SK-N-SH treated with all-trans-retinoic acid at 6 μM for 48 hours (cell line): ENCODE data around the gene OXCT2.
"Not testable (repeated sequence)": the region's sequence is repeated elsewhere in the genome, so short reads cannot be mapped to it uniquely, and the experiment has no call there.

Source experiments
- ATAC-seq: fragments of 200-7000 bp; cut with Tn5 transposase; 3 replicates; pipeline ENCODE4 v1.9.1; 2020; ENCODE audit warnings: mild to moderate bottlenecking, moderate library complexity
- ARNTL ChIP-seq: fragments of 450-650 bp; formaldehyde crosslinking; IDR thresholded peaks from 2 replicates; pipeline ENCODE4 v1.5.0; 2020; ENCODE audit warnings: low read depth, mild to moderate bottlenecking, moderate library complexity, borderline replicate concordance
- BACH2 ChIP-seq: fragments of 250-450 bp; sonication (Bioruptor Pico); IDR thresholded peaks from 2 replicates; pipeline ENCODE4 v1.9.0; 2021; ENCODE audit warnings: mild to moderate bottlenecking, borderline replicate concordance
- CSDC2 ChIP-seq: fragments of 250-450 bp; sonication (Bioruptor Pico); IDR thresholded peaks from 2 replicates; pipeline ENCODE4 v1.5.0; 2020; ENCODE audit warnings: mild to moderate bottlenecking, moderate library complexity
- ESRRG ChIP-seq: fragments of 250-450 bp; sonication (Bioruptor Pico); IDR thresholded peaks from 2 replicates; pipeline ENCODE4 v1.6.1; 2021; ENCODE audit warnings: mild to moderate bottlenecking
- GLIS3 ChIP-seq: fragments of 250-450 bp; sonication (Bioruptor Pico); IDR thresholded peaks from 2 replicates; pipeline ENCODE4 v1.5.0; 2020; ENCODE audit warnings: mild to moderate bottlenecking, moderate library complexity
- ISL1 ChIP-seq: fragments of 250-450 bp; sonication (Bioruptor Pico); IDR thresholded peaks from 2 replicates; pipeline ENCODE4 v2.1.2; 2022; ENCODE audit warnings: mild to moderate bottlenecking, moderate library complexity
- OSR1 ChIP-seq: fragments of 250-450 bp; sonication (Bioruptor Pico); IDR thresholded peaks from 2 replicates; pipeline ENCODE4 v1.8.0; 2022; ENCODE audit warnings: moderate library complexity, mild to moderate bottlenecking, inconsistent platforms
- RARB ChIP-seq: fragments of 250-450 bp; sonication (Bioruptor Pico); IDR thresholded peaks from 2 replicates; pipeline ENCODE4 v1.8.0; 2021; ENCODE audit warnings: mild to moderate bottlenecking, moderate library complexity
- SNAI2 ChIP-seq: fragments of 250-450 bp; sonication (Bioruptor Pico); IDR thresholded peaks from 2 replicates; pipeline ENCODE4 v1.5.0; 2020; ENCODE audit warnings: mild to moderate bottlenecking, moderate library complexity
- TCF4 ChIP-seq: fragments of 250-450 bp; sonication (Bioruptor Pico); IDR thresholded peaks from 2 replicates; pipeline ENCODE4 v1.8.0; 2021; ENCODE audit warnings: mild to moderate bottlenecking, moderate library complexity, borderline replicate concordance
- TOX ChIP-seq: fragments of 250-450 bp; sonication (Bioruptor Pico); IDR thresholded peaks from 2 replicates; pipeline ENCODE4 v1.8.0; 2021; ENCODE audit warnings: mild to moderate bottlenecking, moderate library complexity, borderline replicate concordance
- ZFP3 ChIP-seq: fragments of 250-450 bp; sonication (Bioruptor Pico); IDR thresholded peaks from 2 replicates; pipeline ENCODE4 v1.5.0; 2020; ENCODE audit warnings: mild to moderate bottlenecking, moderate library complexity
- ZFP30 ChIP-seq: fragments of 450-650 bp; formaldehyde crosslinking; IDR thresholded peaks from 2 replicates; pipeline ENCODE4 v1.5.0; 2022; ENCODE audit warnings: mild to moderate bottlenecking, moderate library complexity
- TF ChIP-seq, protein P1 (sequence below): fragments of 250-450 bp; sonication (Bioruptor Pico); IDR thresholded peaks from 2 replicates; pipeline ENCODE4 v1.8.0; 2020; ENCODE audit warnings: mild to moderate bottlenecking, moderate library complexity, borderline replicate concordance
- TF ChIP-seq, protein P2 (sequence below): fragments of 250-450 bp; sonication (Bioruptor Pico); IDR thresholded peaks from 2 replicates; pipeline ENCODE4 v1.8.0; 2021; ENCODE audit warnings: low read depth, mild to moderate bottlenecking, moderate library complexity, borderline replicate concordance

Gene OXCT2

DNA sequence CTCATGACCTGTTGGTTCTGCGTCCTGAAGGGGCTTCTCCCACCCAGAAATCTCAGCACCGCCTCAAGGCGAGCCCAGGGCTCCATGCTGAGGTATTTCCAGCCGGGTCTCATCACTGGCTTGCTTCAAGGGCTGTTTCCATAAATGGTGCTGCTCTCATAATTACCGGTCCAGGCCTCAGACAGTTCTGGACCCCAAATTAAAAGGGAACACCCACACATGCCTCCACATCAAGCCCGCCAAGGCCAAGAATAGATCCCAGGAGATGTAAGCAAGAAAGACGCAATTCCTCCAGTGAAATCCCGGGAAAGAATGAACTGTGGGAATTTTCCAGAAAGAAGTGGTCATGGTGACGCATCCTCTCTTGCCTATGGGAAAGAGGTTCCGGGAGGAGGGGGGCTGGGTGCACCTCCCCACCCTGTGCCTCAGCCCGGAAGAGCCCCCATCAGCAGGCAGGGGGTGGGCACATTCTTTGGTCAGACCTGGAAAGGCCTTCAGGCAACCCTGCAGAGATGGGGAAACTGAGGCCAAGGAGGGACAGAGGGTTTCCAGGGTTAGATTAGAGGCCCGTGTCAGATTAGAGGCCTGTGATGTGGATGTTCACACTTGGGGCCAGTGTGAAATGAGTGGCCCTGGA, 7.4 kb upstream of the OXCT2 start:
- not testable (repeated sequence) for ATAC-seq

DNA sequence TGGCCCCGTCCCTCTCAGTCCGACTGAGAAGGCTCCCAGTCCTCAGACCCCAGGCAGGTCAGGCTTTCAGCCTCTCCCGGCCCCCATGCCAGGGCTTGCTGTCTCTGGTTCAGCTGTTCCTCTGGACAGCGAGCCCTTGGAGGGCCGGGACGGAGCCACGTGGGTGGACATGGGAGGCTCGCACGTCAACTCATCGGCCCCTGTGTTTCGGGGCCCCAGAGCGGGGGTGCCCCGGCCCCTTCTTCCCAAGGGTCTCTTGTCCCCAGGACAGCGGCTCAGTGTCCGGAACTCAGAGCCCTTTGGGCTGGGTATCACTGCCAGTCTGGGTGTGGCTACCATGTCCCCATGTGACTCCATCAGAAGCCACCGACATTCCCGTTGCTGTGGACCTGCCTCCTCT, 6.7 kb upstream of the OXCT2 start:
- not testable (repeated sequence) for ATAC-seq

DNA sequence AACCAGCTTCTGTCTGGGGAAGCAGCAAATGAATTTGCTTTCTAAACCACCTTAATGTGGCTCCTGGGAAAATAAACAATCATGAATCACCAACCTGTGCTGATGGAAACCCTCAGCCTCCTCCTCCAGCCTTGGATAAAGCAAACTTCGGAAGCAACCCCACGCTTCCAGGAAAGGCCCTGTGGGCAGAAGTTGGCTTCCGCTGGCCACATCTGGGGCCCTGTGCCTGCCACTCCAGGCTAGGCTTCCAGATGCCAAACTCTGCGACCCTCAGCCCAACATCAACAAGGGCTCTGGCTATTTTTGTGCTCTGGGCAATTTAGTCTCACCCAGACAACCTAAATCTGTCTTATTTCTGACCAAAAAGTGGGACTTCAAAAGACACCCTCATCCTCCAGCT, 6.2 kb upstream of the OXCT2 start:
- no peak for TF ChIP-seq TCF4 (CRISPR knock-in tag)
- TF ChIP-seq, protein P1, sequence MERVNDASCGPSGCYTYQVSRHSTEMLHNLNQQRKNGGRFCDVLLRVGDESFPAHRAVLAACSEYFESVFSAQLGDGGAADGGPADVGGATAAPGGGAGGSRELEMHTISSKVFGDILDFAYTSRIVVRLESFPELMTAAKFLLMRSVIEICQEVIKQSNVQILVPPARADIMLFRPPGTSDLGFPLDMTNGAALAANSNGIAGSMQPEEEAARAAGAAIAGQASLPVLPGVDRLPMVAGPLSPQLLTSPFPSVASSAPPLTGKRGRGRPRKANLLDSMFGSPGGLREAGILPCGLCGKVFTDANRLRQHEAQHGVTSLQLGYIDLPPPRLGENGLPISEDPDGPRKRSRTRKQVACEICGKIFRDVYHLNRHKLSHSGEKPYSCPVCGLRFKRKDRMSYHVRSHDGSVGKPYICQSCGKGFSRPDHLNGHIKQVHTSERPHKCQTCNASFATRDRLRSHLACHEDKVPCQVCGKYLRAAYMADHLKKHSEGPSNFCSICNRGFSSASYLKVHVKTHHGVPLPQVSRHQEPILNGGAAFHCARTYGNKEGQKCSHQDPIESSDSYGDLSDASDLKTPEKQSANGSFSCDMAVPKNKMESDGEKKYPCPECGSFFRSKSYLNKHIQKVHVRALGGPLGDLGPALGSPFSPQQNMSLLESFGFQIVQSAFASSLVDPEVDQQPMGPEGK (CRISPR knock-in tag), result no peak
- TF ChIP-seq RARB (CRISPR knock-in tag), result no peak
- TF ChIP-seq ARNTL (CRISPR knock-in tag), result no peak
- TF ChIP-seq, protein P2, sequence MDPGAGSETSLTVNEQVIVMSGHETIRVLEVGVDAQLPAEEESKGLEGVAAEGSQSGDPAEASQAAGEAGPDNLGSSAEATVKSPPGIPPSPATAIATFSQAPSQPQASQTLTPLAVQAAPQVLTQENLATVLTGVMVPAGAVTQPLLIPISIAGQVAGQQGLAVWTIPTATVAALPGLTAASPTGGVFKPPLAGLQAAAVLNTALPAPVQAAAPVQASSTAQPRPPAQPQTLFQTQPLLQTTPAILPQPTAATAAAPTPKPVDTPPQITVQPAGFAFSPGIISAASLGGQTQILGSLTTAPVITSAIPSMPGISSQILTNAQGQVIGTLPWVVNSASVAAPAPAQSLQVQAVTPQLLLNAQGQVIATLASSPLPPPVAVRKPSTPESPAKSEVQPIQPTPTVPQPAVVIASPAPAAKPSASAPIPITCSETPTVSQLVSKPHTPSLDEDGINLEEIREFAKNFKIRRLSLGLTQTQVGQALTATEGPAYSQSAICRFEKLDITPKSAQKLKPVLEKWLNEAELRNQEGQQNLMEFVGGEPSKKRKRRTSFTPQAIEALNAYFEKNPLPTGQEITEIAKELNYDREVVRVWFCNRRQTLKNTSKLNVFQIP, result no peak
- TF ChIP-seq SNAI2 (CRISPR knock-in tag), result no peak
- no peak for TF ChIP-seq BACH2 (CRISPR knock-in tag)
- TF ChIP-seq ESRRG (CRISPR knock-in tag), result no peak
- no peak for TF ChIP-seq OSR1 (CRISPR knock-in tag)
- no peak for TF ChIP-seq ISL1 (CRISPR knock-in tag)
- TF ChIP-seq ZFP3 (CRISPR knock-in tag), result no peak
- TF ChIP-seq ZFP30 (CRISPR knock-in tag), result no peak
- no peak for TF ChIP-seq TOX (CRISPR knock-in tag)
- TF ChIP-seq, all 23 proteins: peak for 0
- ATAC-seq, result no peak

DNA sequence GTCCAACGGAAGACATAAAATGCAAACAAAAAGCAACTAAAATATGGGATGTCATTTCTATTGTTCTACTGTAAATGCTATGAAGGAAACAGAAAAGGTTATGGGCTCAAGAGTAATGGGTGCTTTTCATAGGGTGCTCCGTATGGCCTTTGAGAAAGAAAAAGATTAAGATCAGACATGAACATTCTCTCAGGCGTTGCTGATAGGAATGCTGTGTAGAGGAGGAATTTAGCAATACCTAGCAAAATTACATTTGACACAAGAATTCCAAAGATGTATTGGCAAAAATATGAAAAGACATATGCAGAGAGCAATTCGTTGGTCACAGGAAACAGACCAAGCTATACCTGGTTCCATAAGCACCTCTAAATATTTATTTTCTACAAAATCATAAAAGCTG, 5.7 kb upstream of the OXCT2 start:
- TF ChIP-seq CSDC2 (CRISPR knock-in tag), result no peak
- no peak for TF ChIP-seq GLIS3
- ATAC-seq, result no peak

DNA sequence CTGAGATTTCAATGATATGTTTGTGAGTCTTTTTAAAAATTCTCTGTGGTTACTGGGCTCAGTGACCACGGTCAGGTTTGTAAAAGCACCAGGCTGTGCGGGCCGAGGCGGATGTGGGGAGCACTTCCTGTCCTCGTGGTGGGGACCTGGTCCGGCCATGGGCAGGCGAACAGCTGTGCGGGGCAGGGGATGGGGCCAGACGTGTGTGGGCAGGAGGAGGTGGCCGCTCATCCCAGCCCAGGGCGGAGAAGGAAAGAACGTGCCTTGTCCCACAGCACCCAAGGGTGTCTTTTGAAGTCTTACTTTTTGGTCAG, 5.2 kb upstream of the OXCT2 start:
- ATAC-seq, result no peak
- TF ChIP-seq ISL1 (CRISPR knock-in tag) (no peak), SNAI2 (CRISPR knock-in tag) (no peak), CSDC2 (CRISPR knock-in tag) (no peak), GLIS3 (no peak)
- TF ChIP-seq, protein P1 (CRISPR knock-in tag), result no peak

DNA sequence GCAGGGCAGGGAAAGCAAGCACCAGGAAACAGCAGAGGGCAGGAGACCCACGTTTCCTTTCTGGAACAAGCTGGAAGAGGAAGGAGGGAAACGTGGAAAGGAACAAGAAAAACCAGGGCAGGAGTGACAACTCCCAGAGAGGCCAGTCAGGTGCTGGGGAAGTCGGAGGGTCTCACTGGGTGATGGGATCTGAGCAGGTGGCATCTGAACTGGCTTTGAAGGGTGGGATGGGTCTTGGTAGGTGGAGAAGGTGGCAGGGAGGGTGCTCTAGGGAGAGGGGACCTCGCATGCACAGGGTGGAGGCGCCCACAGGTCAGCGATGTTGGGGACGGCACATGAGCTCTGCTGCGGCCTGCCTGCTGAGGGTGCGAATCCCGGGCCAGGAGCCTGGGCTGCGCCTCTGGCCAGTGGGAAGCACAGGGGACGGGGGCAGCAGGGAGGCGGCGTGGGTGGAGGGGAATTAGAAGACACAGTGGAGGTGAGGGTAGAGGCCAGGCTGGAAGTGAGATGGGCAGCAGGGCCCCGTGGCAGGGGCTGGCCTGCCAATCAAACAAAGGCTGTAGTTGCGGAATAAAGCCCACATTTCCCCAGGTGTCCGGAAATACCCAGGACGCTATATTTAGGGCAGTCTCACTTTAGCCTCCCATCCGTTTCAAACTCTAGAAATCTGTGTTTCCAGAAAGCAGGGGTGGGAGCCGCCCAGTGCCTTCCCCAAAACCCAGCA, 4.7 kb upstream of the OXCT2 start:
- ATAC-seq, result not testable (repeated sequence)

DNA sequence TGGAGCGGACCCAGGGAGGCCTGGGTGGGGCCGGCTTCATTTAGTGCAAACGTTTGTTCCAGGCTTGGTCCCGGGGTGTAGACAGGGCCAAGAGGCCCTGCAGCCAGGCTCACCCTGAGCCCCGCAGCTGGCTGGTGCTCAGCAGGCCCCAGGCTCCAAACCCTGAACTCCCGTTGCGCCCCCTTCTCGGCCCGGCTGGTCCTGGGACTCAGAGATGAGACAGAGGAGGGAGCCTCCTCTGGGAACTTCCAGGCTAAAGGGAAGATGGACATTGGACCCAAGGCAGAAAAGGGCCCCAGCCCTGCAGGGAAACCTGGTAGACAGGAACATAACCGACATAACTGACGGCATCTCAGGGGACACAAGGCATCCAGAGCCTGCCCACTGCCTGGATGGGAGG, 4.0 kb upstream of the OXCT2 start:
- ATAC-seq, result not testable (repeated sequence)

DNA sequence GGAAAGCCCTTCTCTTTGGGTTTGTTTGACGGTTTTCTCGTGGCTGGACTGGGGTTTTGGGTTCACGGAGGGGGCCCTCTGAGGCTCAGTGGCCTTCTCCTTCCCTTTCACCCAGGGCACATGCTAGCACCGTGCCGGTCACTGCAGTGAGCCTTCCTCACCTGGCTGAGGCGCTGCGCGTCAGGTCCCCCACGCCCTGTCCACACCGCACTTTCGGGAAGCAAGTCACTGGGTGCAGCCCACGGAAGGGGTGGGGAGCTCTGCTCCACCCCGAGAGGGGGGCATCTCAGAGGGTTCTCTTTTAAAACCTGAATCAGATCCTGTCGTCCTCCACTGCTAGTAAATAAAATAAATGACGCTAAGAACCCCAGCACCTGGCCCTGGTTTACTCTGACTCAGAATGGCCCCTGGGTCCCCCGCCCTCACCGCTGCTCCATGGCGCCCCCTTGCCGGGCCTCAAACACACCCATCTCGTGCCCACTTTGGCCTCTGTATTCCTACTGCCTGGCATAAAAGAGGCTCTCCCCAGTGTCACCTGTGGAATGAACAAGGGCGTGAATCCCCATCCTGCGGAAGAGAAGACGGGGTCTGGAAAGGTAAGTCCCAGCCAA, 2.3 kb upstream of the OXCT2 start:
- not testable (repeated sequence) for ATAC-seq

DNA sequence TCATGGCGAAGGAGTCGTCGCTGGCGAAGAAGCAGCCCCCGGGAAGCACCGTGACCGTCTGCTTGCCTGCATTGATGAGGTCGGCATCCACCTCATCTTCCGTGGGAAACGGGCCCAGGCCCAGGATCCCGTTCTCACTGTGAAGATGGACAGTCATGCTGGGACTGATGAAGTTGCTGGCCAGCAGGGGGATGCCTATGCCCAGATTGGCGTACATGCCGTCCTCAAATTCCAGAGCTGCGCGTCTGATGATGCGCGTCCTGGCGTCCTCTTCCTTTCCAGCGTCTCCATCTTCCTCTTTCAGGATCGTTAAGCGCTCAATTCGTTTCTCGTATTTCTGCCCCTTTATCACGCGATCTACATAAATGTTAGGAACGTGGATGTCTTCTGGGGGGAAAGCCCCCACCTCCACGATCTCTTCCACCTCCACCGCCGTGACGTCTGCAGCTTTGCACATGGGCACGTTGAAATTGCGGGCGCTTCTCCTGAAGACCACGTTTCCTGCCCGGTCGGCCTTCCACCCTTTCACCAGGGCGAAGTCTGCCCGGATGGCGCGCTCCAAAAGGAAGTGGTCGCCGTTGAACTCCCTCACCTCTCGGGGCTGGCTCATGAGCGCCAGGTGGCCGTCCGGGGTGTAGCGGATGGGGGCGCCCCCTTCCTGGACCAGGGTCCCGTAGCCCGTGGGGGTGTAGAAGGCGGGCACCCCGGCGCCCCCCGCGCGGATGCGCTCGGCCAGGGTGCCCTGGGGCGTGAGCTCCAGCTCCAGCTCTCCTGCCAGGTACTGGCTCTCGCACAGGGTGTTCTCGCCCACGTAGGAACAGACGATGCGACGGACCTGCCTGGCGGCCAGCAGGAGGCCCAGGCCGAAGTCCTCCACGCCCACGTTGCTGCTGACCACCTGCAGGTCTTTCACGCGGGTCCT, 787 bp downstream of the OXCT2 start:
- ATAC-seq, result peak; percentile 72

DNA sequence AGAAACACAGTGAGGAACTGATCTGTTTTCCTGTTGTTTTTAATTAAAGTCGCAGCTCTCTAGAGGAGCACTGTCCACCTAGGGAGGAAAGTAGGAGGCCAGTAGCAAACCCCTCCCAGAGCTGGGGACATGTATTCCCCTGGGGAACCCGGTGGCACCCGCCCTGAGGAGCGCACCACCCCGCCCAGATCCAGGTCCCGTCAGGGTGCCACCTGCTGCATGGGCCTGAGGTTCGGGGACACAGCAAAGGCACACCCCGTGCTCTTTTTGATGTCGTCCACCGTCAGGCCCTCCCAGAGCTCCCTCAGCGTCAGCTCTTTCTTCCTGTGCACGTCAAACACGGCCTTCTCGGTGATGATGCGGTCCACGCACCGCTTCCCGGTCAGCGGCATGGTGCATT, 1.6 kb downstream of the OXCT2 start:
- not testable (repeated sequence) for ATAC-seq

DNA sequence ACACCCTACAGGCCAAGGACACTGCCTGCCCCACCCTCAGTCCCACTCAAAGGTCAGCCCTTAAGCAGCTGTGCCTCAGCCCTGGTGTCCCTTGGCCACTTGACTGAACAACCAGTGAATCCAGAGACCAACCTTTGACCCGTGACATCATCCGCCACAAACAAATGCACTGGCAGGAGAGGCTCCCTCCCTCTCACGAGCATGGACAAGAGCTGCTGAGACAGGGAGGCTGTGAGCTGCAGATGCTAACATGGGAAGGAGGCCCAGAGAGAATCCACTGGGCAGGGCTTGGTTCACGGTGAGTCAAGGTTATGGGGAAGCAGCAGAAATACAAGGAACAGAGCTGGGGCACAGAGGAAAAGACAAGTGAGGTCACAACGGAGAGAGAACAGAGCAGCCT, 4.7 kb downstream of the OXCT2 start:
- ATAC-seq, result 0 out of 3 replicates have a peak, but pooled peaks have one; percentile 5

DNA sequence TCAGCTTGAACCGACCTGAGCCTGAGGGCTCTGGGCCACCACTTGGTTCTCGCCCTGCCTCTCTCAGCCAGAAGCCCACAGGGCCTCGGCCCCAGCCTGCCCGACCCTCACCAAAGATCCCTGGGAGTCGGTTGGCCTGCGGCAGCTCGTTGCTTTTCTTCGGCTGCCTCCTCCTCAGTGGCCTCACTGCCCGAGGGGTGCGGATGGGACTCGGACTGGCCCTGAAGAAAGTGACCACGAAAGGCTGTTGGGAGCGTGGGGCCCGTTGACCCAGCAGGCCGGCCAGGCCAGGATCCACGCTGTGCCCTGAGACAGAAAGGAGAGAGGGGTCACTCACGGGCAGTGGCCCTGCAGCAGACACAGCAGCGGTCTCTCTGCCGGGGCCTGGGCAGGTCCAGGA, 6.6 kb downstream of the OXCT2 start:
- peak; percentile 5; the same call in 1 of the 3 replicates for ATAC-seq
